NT2/D1 (cell line): ENCODE measurements around the gene CD302.

Experiments used
- SUZ12 ChIP-seq: IDR thresholded peaks from 2 replicates; pipeline ENCODE4 v1.6.1; 2011; ENCODE audit not compliant: insufficient read length, insufficient read depth; ENCODE audit errors: extremely low read depth
- YY1 ChIP-seq: IDR thresholded peaks from 2 replicates; pipeline ENCODE4 v1.6.1; 2011; ENCODE audit not compliant: insufficient read length, insufficient read depth
- ZNF274 ChIP-seq: IDR thresholded peaks from 2 replicates; pipeline ENCODE4 v1.6.1; 2011; ENCODE audit warnings: mild to moderate bottlenecking, low read depth, low read length

GRCh38 chr2:159799833-159800232 lies 1.8 kb upstream of the CD302 start:
- no peak for TF ChIP-seq YY1
- no peak for TF ChIP-seq SUZ12
- no peak for TF ChIP-seq ZNF274
